GM20000 (cell line): ENCODE data around the gene FCN2.
A peak's percentile ranks its signal among the peaks of the same experiment; 100 is the strongest.
"Not testable (repeated sequence)": the region's sequence is repeated elsewhere in the genome, so short reads cannot be mapped to it uniquely, and the experiment has no call there.

Experiments
- DNase-seq: peaks from one replicate; pipeline ENCODE4 v3.0.0; 2012; ENCODE audit warnings: low spot score
- TF ChIP-seq, protein P1 (sequence below): IDR thresholded peaks from 2 replicates; pipeline ENCODE4 v1.5.1; 2012; ENCODE audit warnings: mild to moderate bottlenecking, control low read depth; ENCODE audit errors: extremely low read depth, missing control alignments

The FCN2 gene

DNA sequence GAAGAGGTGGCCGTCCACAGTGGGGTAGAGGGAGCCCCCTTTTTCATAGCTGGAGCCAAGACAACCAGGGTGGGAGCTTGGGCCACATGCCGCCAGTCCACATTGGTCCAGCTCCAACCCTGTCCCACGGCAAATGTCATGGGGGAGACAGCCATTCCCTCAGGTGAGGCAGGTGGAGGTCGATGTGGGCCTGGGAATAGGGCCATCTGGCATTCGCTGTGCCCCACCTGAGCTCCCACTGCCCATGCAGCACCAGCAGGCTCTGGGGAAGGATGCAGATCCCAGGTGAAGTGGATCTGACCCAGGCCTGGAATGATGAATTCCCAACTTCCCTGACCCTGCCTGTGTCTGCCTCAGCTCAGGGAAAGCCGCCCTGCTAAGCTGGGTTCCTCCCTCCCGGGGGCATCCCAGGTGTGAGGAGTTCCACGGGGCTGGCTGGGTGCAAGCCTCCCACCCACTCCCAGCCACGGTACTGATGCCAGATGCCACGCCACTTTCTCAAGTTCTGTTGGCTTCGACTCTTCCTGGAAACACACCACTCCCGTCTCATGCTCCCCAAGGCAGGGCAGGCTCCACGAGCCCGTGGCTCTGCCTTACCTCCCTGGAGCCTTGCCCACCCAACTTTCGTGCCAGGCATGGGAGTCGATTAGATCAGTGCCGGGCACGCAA lies 25.2 kb upstream of the FCN2 start:
- TF ChIP-seq, protein P1, sequence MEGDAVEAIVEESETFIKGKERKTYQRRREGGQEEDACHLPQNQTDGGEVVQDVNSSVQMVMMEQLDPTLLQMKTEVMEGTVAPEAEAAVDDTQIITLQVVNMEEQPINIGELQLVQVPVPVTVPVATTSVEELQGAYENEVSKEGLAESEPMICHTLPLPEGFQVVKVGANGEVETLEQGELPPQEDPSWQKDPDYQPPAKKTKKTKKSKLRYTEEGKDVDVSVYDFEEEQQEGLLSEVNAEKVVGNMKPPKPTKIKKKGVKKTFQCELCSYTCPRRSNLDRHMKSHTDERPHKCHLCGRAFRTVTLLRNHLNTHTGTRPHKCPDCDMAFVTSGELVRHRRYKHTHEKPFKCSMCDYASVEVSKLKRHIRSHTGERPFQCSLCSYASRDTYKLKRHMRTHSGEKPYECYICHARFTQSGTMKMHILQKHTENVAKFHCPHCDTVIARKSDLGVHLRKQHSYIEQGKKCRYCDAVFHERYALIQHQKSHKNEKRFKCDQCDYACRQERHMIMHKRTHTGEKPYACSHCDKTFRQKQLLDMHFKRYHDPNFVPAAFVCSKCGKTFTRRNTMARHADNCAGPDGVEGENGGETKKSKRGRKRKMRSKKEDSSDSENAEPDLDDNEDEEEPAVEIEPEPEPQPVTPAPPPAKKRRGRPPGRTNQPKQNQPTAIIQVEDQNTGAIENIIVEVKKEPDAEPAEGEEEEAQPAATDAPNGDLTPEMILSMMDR, result no peak
- DNase-seq, result no peak

DNA sequence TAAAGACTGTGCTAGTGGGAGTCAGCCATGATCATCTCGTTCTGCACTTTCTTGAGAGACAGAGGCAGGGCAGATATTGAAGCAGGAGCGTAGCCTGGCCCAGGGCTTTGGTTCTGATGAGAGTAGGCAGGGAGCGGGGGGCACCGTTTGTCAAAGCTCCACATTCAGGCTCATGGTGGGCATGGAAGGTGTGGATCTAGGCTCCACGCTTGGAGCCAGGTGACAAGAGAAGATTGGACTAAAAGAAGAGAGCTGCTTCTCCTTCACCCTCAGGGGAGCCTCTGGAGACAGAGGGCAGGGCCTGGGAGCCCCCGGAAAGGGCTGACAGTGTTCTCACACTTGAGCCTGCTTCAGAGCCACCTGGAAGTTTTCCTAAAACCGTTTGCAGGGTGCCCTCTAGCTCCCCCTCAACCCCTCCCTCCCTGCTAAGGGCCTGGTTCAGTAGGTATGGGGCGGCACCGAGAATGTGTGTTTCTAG lies 24.7 kb upstream of the FCN2 start:
- TF ChIP-seq, protein P1, result no peak
- DNase-seq, result no peak

DNA sequence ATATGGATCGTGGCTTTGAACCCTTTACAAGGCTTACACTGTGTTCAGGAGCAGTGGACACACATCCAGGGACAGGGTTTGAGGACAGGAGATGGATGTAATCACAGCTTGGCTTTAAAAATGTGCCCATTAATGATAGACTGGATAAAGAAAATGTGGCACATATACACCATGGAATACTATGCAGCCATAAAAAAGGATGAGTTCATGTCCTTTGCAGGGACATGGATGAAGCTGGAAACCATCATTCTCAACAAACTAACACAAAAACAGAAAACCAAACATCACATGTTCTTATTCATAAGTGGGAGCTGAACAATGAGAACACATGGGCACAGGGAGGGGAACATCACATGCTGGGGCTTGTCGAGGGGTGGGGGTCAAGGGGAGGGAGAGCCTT lies 23.2 kb upstream of the FCN2 start:
- not testable (repeated sequence) for DNase-seq

DNA sequence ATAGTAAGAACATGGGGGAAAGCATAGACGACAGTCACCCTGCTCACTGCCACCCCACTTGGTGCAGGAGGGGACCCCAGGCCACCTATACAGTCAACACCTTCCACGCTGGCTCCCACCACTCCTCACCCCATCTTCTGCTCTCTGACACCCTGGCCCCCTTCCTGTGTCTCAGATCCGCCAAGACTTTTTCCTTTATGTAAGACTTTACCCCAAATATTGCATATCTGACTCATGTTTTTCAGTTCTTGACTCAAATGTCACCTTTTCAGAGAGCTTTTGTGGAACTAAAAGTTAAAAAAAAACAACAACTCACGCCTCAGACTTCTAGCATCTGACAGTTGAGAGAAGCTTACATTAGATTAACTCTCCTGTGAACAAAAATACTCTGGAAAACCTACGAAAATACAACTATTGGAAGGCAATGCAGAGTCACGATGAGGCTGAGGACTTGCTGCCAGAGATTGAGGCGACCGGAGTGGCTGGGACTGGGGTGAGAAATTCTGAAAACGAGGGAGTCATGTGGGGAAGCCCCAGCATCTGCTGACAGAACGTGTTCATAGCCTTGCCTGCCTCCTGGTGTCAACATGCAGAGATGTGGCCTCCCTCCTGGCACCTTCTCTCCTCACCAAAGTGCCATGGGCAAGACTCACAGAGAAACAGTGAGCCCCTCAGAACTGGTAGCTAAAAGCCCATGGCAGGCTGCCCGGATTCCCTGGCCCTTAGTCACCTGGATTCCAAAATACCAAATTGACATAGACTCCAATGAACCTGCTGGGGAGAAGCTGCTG lies 22.4 kb upstream of the FCN2 start:
- TF ChIP-seq, protein P1, result no peak
- DNase-seq, result peak; percentile 83

DNA sequence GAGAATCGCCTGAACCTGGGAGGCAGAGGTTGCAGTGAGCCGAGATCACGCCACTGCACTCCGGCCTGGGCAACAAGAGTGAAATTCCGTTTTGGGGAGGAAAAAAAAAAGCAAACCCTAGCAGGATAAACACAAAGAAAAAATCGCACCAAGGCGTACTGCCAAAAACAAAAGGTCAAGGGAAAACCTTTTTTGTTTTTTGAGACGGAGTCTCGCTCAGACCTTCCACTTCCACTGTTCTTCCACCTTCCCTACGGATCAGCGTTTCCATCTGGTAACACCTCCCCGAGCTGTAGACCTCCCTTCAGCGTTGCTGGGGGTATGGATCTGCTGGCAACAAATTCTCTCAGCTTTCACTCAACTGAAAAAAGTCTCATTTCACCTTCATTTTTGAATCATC lies 20.1 kb upstream of the FCN2 start:
- TF ChIP-seq, protein P1, result no peak
- no peak for DNase-seq

DNA sequence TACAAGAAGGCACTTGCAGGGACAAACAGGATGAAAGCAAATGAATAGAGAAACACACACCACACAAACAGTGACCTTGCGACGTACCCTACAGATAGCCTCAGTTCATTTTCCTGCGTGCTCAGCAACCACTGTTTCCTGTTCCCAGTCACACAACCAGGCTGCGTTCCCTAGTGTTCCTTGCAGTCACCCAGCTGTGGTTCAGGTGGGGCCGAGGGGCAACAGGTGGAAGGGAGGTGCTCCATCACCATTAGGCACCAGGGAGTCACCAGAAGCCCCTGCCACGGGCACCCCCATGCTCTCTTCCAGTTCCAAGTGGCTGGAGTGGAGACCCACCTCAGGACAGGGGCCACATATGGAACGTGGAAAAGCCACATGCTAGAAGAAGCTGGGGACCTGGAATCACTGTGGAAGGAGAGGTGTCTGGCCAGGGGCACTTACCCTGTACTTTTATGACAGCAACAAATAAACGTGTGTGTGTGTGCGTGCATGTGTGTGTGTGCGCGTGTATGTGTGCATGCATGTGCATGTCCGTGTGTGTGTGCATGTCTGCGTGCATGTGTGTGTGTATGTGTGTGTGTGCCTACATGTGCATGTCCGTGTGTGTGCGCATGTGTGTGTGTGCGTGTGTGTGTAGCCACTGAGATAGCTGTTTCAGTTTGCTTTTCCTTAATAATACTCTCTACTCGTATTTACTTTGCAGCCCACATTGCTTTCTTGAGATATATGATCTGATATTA lies 18.8 kb upstream of the FCN2 start:
- TF ChIP-seq, protein P1, result no peak
- DNase-seq, result no peak

DNA sequence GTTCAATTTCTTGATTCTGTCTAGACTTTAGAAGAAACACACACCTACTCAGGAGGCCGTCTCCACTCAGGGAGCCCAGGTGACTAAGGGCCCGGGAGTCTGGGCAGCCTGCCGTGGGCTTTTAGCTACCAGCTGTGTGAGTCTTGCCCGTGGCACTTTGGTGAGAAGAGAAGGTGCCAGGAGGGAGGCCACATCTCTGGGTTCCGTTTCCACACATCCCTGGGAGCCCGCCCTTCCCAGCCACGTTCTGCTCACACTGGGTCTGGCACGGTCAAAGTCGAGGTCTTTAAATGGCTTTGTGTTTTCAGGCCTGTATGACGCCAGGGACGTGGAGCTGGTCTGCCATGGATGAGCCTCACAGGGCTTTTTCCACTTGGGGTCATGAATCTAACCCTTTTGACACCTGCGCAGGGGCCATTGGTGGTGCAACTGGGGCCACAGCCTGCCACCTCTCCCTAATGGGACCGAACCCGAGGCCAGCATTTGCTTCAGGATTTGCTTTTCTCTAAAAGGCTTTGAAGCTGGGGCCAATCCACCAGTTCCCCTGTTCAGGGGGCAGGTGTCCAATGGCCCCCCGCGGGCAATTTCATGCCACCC lies 17.2 kb upstream of the FCN2 start:
- TF ChIP-seq, protein P1, result no peak
- DNase-seq, result no peak
